HepG2 (cell line): ENCODE measurements around the gene CCR5AS.

ENCODE experiments used
- KDM4B ChIP-seq: sonication (generic); formaldehyde crosslinking; IDR thresholded peaks from 2 replicates; pipeline ENCODE4 v1.4.0; 2020; ENCODE audit warnings: missing genetic modification reagents
- MTF1 ChIP-seq: sonication (generic); formaldehyde crosslinking; IDR thresholded peaks from 2 replicates; pipeline ENCODE4 v1.5.0; 2020; ENCODE audit warnings: missing genetic modification reagents
- NFRKB ChIP-seq: fragments of 450-650 bp; IDR thresholded peaks from 2 replicates; pipeline ENCODE4 v1.6.1; 2017
- ZNF124 ChIP-seq: sonication (generic); formaldehyde crosslinking; IDR thresholded peaks from 2 replicates; pipeline ENCODE4 v1.4.0; 2020; ENCODE audit warnings: missing genetic modification reagents
- ZNF772 ChIP-seq: sonication (generic); formaldehyde crosslinking; IDR thresholded peaks from 2 replicates; pipeline ENCODE4 v1.5.0; 2020; ENCODE audit warnings: mild to moderate bottlenecking, missing genetic modification reagents
- ZNF775 ChIP-seq: sonication (generic); formaldehyde crosslinking; IDR thresholded peaks from 2 replicates; pipeline ENCODE4 v1.4.0; 2020; ENCODE audit warnings: missing genetic modification reagents, mild to moderate bottlenecking, moderate library complexity, borderline replicate concordance
- TF ChIP-seq, protein P1 (sequence below): sonication (generic); formaldehyde crosslinking; IDR thresholded peaks from 2 replicates; pipeline ENCODE4 v1.4.0; 2020; ENCODE audit warnings: low read depth, mild to moderate bottlenecking, missing genetic modification reagents
- TF ChIP-seq, protein P2 (sequence below), 2 experiments: sonication (generic) in 1 of 2; formaldehyde crosslinking in 1 of 2; IDR thresholded peaks; 2 replicates each; pipeline versions ENCODE4 v1.5.1 to v1.6.1; 2011 to 2020; ENCODE audit warnings: borderline replicate concordance in 1 of 2, low read depth in 1 of 2, low read length in 1 of 2, mild to moderate bottlenecking in 1 of 2, missing genetic modification reagents in 1 of 2, moderate library complexity in 1 of 2
- TF ChIP-seq, protein P3 (sequence below): sonication (generic); formaldehyde crosslinking; conservative IDR thresholded peaks from 2 replicates; pipeline ENCODE4 v1.4.0; 2020; ENCODE audit warnings: mild to moderate bottlenecking, missing genetic modification reagents, moderate library complexity
- TF ChIP-seq, protein P4 (sequence below): sonication (generic); formaldehyde crosslinking; IDR thresholded peaks from 2 replicates; pipeline ENCODE4 v1.4.0; 2020; ENCODE audit warnings: missing genetic modification reagents
- TF ChIP-seq, protein P5 (sequence below): sonication (generic); formaldehyde crosslinking; IDR thresholded peaks from 2 replicates; pipeline ENCODE4 v1.5.0; 2020; ENCODE audit warnings: mild to moderate bottlenecking, missing genetic modification reagents, moderate library complexity
- TF ChIP-seq, protein P6 (sequence below): sonication (generic); formaldehyde crosslinking; IDR thresholded peaks from 2 replicates; pipeline ENCODE4 v1.4.0; 2020; ENCODE audit warnings: missing genetic modification reagents, borderline replicate concordance

DNA sequence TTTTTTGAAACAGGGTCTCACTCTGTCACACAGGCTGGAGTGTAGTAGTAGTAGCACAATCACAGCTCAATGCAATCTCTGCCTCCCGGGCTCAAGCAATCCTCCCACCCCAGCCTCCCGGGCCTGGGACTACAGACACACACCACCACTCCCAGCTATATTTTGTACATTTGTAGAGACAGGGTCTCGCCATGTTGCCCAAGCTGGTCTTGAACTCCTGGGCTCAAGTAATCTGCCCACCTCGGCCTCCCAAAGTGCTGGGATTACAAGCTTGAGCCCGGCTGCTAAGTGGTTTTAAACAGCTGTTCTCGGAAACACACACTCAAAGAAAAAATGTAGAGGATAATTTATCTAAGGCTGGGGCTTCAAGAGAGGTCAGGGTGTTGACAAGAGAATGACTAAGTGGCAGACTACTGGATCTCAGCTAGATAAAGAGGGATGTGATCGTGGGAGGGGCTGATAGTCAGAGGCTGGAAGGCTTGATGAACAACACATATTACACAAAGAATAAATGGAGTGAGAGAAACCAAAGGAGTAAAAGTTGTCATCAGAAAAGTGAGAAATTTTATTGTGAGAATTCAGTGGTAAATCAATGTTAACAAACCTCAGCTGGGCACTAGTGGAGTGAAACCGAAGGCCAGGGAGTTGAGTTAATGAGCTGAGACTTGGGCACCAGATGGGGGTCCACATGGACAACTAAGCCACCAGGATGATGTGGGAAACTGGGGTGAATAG is 6.7 kb downstream of the CCR5AS start:
- TF ChIP-seq, protein P1, sequence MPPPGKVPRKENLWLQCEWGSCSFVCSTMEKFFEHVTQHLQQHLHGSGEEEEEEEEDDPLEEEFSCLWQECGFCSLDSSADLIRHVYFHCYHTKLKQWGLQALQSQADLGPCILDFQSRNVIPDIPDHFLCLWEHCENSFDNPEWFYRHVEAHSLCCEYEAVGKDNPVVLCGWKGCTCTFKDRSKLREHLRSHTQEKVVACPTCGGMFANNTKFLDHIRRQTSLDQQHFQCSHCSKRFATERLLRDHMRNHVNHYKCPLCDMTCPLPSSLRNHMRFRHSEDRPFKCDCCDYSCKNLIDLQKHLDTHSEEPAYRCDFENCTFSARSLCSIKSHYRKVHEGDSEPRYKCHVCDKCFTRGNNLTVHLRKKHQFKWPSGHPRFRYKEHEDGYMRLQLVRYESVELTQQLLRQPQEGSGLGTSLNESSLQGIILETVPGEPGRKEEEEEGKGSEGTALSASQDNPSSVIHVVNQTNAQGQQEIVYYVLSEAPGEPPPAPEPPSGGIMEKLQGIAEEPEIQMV (CRISPR knock-in tag): no peak
- TF ChIP-seq ZNF775 (CRISPR knock-in tag) (no peak), ZNF772 (CRISPR knock-in tag) (no peak), MTF1 (CRISPR knock-in tag) (no peak), ZNF124 (CRISPR knock-in tag) (no peak), NFRKB (no peak), KDM4B (CRISPR knock-in tag) (no peak)
- TF ChIP-seq, protein P2, sequence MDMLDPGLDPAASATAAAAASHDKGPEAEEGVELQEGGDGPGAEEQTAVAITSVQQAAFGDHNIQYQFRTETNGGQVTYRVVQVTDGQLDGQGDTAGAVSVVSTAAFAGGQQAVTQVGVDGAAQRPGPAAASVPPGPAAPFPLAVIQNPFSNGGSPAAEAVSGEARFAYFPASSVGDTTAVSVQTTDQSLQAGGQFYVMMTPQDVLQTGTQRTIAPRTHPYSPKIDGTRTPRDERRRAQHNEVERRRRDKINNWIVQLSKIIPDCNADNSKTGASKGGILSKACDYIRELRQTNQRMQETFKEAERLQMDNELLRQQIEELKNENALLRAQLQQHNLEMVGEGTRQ (IDR thresholded peaks at IDR 0.05; ENCODE audit: low read depth, low read length): no peak
- TF ChIP-seq, protein P2 (CRISPR knock-in tag; IDR thresholded peaks at IDR 0.05; ENCODE audit: borderline replicate concordance): no peak
- TF ChIP-seq, protein P3, sequence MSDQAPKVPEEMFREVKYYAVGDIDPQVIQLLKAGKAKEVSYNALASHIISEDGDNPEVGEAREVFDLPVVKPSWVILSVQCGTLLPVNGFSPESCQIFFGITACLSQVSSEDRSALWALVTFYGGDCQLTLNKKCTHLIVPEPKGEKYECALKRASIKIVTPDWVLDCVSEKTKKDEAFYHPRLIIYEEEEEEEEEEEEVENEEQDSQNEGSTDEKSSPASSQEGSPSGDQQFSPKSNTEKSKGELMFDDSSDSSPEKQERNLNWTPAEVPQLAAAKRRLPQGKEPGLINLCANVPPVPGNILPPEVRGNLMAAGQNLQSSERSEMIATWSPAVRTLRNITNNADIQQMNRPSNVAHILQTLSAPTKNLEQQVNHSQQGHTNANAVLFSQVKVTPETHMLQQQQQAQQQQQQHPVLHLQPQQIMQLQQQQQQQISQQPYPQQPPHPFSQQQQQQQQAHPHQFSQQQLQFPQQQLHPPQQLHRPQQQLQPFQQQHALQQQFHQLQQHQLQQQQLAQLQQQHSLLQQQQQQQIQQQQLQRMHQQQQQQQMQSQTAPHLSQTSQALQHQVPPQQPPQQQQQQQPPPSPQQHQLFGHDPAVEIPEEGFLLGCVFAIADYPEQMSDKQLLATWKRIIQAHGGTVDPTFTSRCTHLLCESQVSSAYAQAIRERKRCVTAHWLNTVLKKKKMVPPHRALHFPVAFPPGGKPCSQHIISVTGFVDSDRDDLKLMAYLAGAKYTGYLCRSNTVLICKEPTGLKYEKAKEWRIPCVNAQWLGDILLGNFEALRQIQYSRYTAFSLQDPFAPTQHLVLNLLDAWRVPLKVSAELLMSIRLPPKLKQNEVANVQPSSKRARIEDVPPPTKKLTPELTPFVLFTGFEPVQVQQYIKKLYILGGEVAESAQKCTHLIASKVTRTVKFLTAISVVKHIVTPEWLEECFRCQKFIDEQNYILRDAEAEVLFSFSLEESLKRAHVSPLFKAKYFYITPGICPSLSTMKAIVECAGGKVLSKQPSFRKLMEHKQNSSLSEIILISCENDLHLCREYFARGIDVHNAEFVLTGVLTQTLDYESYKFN (CRISPR knock-in tag): no peak
- TF ChIP-seq, protein P4, sequence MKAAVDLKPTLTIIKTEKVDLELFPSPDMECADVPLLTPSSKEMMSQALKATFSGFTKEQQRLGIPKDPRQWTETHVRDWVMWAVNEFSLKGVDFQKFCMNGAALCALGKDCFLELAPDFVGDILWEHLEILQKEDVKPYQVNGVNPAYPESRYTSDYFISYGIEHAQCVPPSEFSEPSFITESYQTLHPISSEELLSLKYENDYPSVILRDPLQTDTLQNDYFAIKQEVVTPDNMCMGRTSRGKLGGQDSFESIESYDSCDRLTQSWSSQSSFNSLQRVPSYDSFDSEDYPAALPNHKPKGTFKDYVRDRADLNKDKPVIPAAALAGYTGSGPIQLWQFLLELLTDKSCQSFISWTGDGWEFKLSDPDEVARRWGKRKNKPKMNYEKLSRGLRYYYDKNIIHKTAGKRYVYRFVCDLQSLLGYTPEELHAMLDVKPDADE (CRISPR knock-in tag): no peak
- TF ChIP-seq, protein P5, sequence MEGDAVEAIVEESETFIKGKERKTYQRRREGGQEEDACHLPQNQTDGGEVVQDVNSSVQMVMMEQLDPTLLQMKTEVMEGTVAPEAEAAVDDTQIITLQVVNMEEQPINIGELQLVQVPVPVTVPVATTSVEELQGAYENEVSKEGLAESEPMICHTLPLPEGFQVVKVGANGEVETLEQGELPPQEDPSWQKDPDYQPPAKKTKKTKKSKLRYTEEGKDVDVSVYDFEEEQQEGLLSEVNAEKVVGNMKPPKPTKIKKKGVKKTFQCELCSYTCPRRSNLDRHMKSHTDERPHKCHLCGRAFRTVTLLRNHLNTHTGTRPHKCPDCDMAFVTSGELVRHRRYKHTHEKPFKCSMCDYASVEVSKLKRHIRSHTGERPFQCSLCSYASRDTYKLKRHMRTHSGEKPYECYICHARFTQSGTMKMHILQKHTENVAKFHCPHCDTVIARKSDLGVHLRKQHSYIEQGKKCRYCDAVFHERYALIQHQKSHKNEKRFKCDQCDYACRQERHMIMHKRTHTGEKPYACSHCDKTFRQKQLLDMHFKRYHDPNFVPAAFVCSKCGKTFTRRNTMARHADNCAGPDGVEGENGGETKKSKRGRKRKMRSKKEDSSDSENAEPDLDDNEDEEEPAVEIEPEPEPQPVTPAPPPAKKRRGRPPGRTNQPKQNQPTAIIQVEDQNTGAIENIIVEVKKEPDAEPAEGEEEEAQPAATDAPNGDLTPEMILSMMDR (CRISPR knock-in tag): no peak
- TF ChIP-seq, protein P6, sequence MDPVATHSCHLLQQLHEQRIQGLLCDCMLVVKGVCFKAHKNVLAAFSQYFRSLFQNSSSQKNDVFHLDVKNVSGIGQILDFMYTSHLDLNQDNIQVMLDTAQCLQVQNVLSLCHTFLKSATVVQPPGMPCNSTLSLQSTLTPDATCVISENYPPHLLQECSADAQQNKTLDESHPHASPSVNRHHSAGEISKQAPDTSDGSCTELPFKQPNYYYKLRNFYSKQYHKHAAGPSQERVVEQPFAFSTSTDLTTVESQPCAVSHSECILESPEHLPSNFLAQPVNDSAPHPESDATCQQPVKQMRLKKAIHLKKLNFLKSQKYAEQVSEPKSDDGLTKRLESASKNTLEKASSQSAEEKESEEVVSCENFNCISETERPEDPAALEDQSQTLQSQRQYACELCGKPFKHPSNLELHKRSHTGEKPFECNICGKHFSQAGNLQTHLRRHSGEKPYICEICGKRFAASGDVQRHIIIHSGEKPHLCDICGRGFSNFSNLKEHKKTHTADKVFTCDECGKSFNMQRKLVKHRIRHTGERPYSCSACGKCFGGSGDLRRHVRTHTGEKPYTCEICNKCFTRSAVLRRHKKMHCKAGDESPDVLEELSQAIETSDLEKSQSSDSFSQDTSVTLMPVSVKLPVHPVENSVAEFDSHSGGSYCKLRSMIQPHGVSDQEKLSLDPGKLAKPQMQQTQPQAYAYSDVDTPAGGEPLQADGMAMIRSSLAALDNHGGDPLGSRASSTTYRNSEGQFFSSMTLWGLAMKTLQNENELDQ (CRISPR knock-in tag): no peak
